KMS-11 (cell line): Measurements from ENCODE around the gene TRPM8.

Source experiments
- H2AFZ ChIP-seq: fragments of 200-600 bp; sonication (generic); 2 replicates; pipeline ENCODE4 v1.6.1; 2016; ENCODE audit warnings: antibody characterized with exemption, mixed run types, low read depth
- H3K27ac ChIP-seq: fragments of 200-600 bp; sonication (generic); 2 replicates; pipeline ENCODE4 v1.6.1; 2016; ENCODE audit warnings: mild to moderate bottlenecking, mixed run types
- H3K27me3 ChIP-seq: fragments of 200-600 bp; sonication (generic); 2 replicates; pipeline ENCODE4 v1.6.1; 2017; ENCODE audit warnings: mild to moderate bottlenecking, low read depth, mixed run types, moderate library complexity; ENCODE audit not compliant: insufficient read depth
- H3K36me3 ChIP-seq: fragments of 200-600 bp; sonication (generic); 2 replicates; pipeline ENCODE4 v1.6.1; 2017; ENCODE audit warnings: mild to moderate bottlenecking, mixed run types; ENCODE audit not compliant: insufficient read depth
- H3K4me1 ChIP-seq: fragments of 200-600 bp; sonication (generic); 2 replicates; pipeline ENCODE4 v1.6.1; 2016; ENCODE audit warnings: mild to moderate bottlenecking, low read depth, mixed run types; ENCODE audit not compliant: poor library complexity, severe bottlenecking
- H3K4me2 ChIP-seq: fragments of 200-600 bp; sonication (generic); 2 replicates; pipeline ENCODE4 v1.7.0; 2016; ENCODE audit warnings: mild to moderate bottlenecking, mixed run types
- H3K4me3 ChIP-seq: fragments of 200-600 bp; sonication (generic); IDR thresholded peaks from 2 replicates; pipeline ENCODE4 v1.6.1; 2017; ENCODE audit warnings: low read depth, low read length, mixed read lengths; ENCODE audit not compliant: insufficient read depth
- H3K79me2 ChIP-seq: fragments of 200-600 bp; sonication (generic); 2 replicates; pipeline ENCODE4 v1.6.1; 2016; ENCODE audit warnings: low read depth, mixed run types; ENCODE audit not compliant: insufficient read depth
- H3K9ac ChIP-seq: fragments of 200-600 bp; sonication (generic); 2 replicates; pipeline ENCODE4 v1.6.1; 2016; ENCODE audit warnings: mild to moderate bottlenecking, mixed run types
- H4K20me1 ChIP-seq: fragments of 200-600 bp; sonication (generic); 2 replicates; pipeline ENCODE4 v1.6.1; 2016; ENCODE audit warnings: mild to moderate bottlenecking, mixed run types; ENCODE audit not compliant: insufficient read depth
- TF ChIP-seq, protein P1 (sequence below): fragments of 200-600 bp; sonication (generic); conservative IDR thresholded peaks from 2 replicates; pipeline ENCODE4 v1.6.1; 2017; ENCODE audit warnings: low read depth, mild to moderate bottlenecking, antibody characterized with exemption, low read length, moderate library complexity, mixed read lengths

Gene TRPM8

GRCh38 chr2:233980955-233981561, 63.9 kb downstream of the TRPM8 start:
- Histone ChIP-seq H3K4me1 (peaks cover 13% of the 10 kb centered on the region), H3K4me3 (no peak overlapping the region), H3K27ac (no peak overlapping the region), H2AFZ (no peak overlapping the region), H4K20me1 (no peaks in the 10 kb centered on the region), H3K4me2 (no peak overlapping the region), H3K27me3 (no peaks in the 10 kb centered on the region), H3K79me2 (no peaks in the 10 kb centered on the region), H3K9ac (no peak overlapping the region), H3K36me3 (no peaks in the 10 kb centered on the region)
- TF ChIP-seq, protein P1, sequence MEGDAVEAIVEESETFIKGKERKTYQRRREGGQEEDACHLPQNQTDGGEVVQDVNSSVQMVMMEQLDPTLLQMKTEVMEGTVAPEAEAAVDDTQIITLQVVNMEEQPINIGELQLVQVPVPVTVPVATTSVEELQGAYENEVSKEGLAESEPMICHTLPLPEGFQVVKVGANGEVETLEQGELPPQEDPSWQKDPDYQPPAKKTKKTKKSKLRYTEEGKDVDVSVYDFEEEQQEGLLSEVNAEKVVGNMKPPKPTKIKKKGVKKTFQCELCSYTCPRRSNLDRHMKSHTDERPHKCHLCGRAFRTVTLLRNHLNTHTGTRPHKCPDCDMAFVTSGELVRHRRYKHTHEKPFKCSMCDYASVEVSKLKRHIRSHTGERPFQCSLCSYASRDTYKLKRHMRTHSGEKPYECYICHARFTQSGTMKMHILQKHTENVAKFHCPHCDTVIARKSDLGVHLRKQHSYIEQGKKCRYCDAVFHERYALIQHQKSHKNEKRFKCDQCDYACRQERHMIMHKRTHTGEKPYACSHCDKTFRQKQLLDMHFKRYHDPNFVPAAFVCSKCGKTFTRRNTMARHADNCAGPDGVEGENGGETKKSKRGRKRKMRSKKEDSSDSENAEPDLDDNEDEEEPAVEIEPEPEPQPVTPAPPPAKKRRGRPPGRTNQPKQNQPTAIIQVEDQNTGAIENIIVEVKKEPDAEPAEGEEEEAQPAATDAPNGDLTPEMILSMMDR = no peak

GRCh38 chr2:233981574-233982420, 64.6 kb downstream of the TRPM8 start:
- Histone ChIP-seq H3K36me3 (no peaks in the 10 kb centered on the region), H3K4me2 (no peak overlapping the region), H3K79me2 (no peaks in the 10 kb centered on the region), H3K9ac (no peak overlapping the region), H3K27ac (no peak overlapping the region), H3K27me3 (no peaks in the 10 kb centered on the region), H4K20me1 (no peaks in the 10 kb centered on the region), H3K4me3 (no peak overlapping the region), H3K4me1 (peaks cover 13% of the 10 kb centered on the region), H2AFZ (no peak overlapping the region)
- TF ChIP-seq, protein P1 = no peak

DNA sequence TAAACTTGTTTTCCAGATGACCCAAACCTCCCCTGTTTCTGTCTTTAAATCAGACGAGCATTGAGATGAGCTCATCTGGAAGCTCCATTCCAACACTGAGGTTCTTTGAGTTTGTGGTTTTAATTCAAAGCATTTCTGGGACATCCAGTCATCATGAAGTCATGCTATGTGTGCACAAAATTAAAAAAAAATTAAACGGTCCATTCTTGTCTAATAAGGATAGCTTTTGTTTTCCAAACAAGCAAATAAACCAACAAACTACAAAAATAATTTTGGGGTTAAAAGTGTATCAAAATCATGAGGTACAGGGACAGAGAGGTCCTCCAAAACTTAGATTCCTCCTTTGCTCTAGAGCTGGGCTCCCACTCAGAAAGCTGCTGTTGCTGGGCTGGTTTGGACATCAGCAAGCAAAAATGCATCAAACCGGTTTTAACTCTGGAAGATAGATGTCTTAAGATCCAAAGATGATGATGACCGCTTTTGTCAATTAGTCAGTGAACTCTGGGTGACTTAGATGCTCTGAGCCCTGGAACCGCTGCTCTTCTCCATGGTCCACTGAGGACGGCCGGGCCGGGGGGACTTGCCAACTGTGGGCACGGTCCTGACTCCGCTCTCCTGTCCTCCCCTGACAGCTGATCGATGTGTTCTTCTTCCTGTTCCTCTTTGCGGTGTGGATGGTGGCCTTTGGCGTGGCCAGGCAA, 65.4 kb downstream of the TRPM8 start:
- no peaks in the 10 kb centered on the region for H4K20me1 ChIP-seq
- H3K4me1 ChIP-seq = peaks cover 14% of the 10 kb centered on the region
- H2AFZ ChIP-seq = no peak overlapping the region
- TF ChIP-seq, protein P1 = no peak
- H3K27ac ChIP-seq = no peak overlapping the region
- no peak overlapping the region for H3K4me2 ChIP-seq
- no peaks in the 10 kb centered on the region for H3K79me2 ChIP-seq
- no peaks in the 10 kb centered on the region for H3K36me3 ChIP-seq
- no peaks in the 10 kb centered on the region for H3K27me3 ChIP-seq
- H3K4me3 ChIP-seq = no peak overlapping the region
- no peak overlapping the region for H3K9ac ChIP-seq

- TF ChIP-seq, protein P1 = no peak
- no peak overlapping the region for H3K4me2 ChIP-seq
These were observed 66.3 kb downstream of the TRPM8 start for GRCh38 chr2:233983445-233983844.

More at GRCh38 chr2:233983445-233983844, 66.3 kb downstream of the TRPM8 start:
- Histone ChIP-seq H3K9ac (no peak overlapping the region), H3K27me3 (no peaks in the 10 kb centered on the region), H3K27ac (no peak overlapping the region), H3K79me2 (no peaks in the 10 kb centered on the region), H3K4me3 (no peak overlapping the region), H3K4me1 (peaks cover 23% of the 10 kb centered on the region), H4K20me1 (no peaks in the 10 kb centered on the region), H3K36me3 (no peaks in the 10 kb centered on the region), H2AFZ (no peak overlapping the region)
